ENCODE data around the gene SPCS3. TPM values are rescaled to one million over a fixed set of nuclear protein-coding genes. Genes with fewer than 3 reads are reported as not detected.
"Not testable (repeated sequence)": the region's sequence is repeated elsewhere in the genome, so short reads cannot be mapped to it uniquely, and the experiment has no call there.

Gene SPCS3
- 100 to 1,000 TPM; 178 to 200 TPM for total RNA-seq

DNA sequence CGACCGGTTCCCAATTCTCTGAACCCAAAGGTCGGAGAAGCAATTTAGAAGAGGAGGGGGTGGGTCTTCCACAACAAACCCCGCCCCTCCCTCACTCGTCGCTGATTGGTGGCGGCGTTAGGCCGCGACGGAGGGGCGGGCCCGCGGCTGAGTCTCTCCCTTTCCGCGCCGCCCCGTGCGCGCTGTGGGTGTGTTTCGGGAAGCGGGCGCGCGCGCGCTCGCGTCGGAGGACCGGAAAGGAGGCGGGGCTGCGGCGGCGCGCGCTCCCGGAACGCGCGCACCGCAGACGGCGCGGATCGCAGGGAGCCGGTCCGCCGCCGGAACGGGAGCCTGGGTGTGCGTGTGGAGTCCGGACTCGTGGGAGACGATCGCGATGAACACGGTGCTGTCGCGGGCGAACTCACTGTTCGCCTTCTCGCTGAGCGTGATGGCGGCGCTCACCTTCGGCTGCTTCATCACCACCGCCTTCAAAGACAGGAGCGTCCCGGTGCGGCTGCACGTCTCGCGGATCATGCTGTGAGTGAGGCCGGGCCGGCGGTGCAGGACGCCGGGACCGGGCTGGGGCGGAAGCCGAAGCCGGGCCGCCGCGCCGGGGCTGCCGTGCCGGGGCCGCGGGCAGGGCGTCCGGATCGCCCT lies at the start of gene SPCS3:
SPCS3 (plus strand) TSS at position 263 of the 636 bp plus-strand sequence; CDS start at position 374, 111 bp downstream.
- CTCF ChIA-PET, result no interaction called here
- Mint-ChIP-seq H3K9me3 (ENCODE audit: insufficient read depth) (no peaks in the 10 kb centered on the region), H3K4me1 (ENCODE audit: low read depth) (peaks cover 32% of the 10 kb centered on the region), H3K4me3 (peak within 1 kb of the TSS; percentile 84), H3K27me3 (ENCODE audit: low read depth) (no peaks in the 10 kb centered on the region), H3K27ac (peak within 1 kb of the TSS; percentile 94), H3K36me3 (ENCODE audit: low read depth) (peaks cover 17% of the 10 kb centered on the region)
- ATAC-seq (peak; percentile 90), DNase-seq (peak; percentile 95)
- POLR2A ChIA-PET, result interaction anchor here (1.0 kb wide), 2 partner anchors 11 to 124 kb away, joined by 3 read pairs; partner anchors contain the start of gene SPATA4

DNA sequence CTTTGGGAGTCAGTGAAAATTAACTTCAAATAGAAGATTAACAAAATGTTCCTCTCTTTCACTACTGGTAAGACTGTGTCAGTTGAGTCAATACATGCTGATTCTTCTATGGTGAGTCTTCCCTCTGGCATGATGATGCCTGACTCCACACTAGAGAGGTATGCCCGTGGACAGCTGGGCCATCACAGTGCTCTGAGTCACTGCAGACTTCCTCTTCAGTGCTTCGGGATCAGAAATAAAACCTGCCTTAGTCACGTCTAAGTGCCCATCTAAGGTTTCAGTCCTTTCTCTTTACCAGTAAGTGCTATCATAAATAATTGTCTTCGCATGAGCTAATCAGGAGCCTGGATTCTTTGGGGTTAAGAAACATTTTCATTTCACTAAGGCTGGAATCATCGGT lies 49.1 kb upstream of the SPCS3 start:
- ChIA-PET POLR2A (no interaction called here), CTCF (no interaction called here)
- DNase-seq (no peak), ATAC-seq (no peak)
- Mint-ChIP-seq H3K36me3 (ENCODE audit: low read depth) (no peaks in the 10 kb centered on the region), H3K27me3 (ENCODE audit: low read depth) (no peaks in the 10 kb centered on the region), H3K27ac (no peak overlapping the region), H3K9me3 (ENCODE audit: insufficient read depth) (no peaks in the 10 kb centered on the region), H3K4me1 (ENCODE audit: low read depth) (no peaks in the 10 kb centered on the region), H3K4me3 (no peak overlapping the region)

- Mint-ChIP-seq H3K27ac (no peak overlapping the region), H3K4me3 (no peak overlapping the region), H3K9me3 (ENCODE audit: insufficient read depth) (no peaks in the 10 kb centered on the region), H3K27me3 (ENCODE audit: low read depth) (no peaks in the 10 kb centered on the region), H3K4me1 (ENCODE audit: low read depth) (no peaks in the 10 kb centered on the region), H3K36me3 (ENCODE audit: low read depth) (no peaks in the 10 kb centered on the region)
- ATAC-seq (no peak), DNase-seq (no peak)
- ChIA-PET POLR2A (interaction anchor here (0.6 kb wide), 1 partner anchor 13 kb away, joined by 3 read pairs; no protein-coding TSS in a partner anchor), CTCF (no interaction called here)
Observed at GRCh38 chr4:176271749-176272148, 48.0 kb upstream of the SPCS3 start.

DNA sequence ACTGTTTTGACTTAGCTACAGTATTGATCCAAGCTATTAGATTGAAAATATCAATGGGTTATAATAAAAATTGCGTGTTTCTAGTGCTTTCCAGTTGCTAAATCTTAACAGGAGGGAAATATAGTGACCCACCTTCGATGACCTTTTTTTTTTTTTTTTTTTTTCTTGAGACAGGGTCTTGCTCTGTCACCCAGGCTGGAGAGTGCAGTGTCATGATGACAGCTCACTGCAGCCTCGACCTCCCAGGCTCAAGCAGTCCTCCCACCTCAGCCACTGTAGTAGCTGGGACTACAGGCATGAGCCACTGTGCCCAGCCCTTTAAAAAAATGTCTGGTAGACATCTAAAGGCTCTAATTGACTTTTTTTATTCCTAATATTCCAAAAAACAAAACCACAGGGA lies 47.0 kb upstream of the SPCS3 start:
- no peak for DNase-seq
- POLR2A ChIA-PET, result no interaction called here

DNA sequence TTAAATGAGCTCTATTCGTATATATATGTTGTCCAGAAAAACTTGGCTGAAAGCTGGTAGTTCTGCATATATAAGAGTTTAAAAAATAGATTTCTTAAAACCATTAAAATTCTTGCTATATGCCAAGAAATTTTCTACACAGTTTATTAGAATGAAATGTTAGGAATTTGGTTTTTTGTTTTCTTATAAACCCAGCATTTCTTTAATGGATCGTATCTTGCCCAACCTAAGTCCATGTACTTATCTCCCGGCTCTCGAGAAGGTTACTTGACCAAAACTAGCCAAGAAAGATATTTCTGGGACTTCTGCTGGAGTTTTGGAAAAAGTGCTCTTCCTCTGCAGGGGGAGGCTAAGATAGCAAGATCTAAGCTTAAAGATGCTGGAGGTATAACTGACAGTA lies 46.0 kb upstream of the SPCS3 start:
- POLR2A ChIA-PET, result no interaction called here
- no peak for ATAC-seq
- no peaks in the 10 kb centered on the region for H3K36me3 Mint-ChIP-seq (ENCODE audit: low read depth)
- no peak overlapping the region for H3K4me3 Mint-ChIP-seq
- H3K27ac Mint-ChIP-seq, result no peak overlapping the region
- DNase-seq, result no peak
- H3K9me3 Mint-ChIP-seq (ENCODE audit: insufficient read depth), result no peaks in the 10 kb centered on the region
- H3K4me1 Mint-ChIP-seq (ENCODE audit: low read depth), result no peaks in the 10 kb centered on the region
- H3K27me3 Mint-ChIP-seq (ENCODE audit: low read depth), result no peaks in the 10 kb centered on the region
- CTCF ChIA-PET, result no interaction called here

More for the DNA sequence above, 47.0 kb upstream of the SPCS3 start:
- no peak for ATAC-seq
- Mint-ChIP-seq H3K27me3 (ENCODE audit: low read depth) (no peaks in the 10 kb centered on the region), H3K36me3 (ENCODE audit: low read depth) (no peaks in the 10 kb centered on the region), H3K27ac (no peak overlapping the region), H3K9me3 (ENCODE audit: insufficient read depth) (no peaks in the 10 kb centered on the region), H3K4me3 (no peak overlapping the region), H3K4me1 (ENCODE audit: low read depth) (no peaks in the 10 kb centered on the region)
- CTCF ChIA-PET, result no interaction called here

GRCh38 chr4:176274441-176274840 lies 45.3 kb upstream of the SPCS3 start:
- Mint-ChIP-seq H3K36me3 (ENCODE audit: low read depth) (no peaks in the 10 kb centered on the region), H3K27ac (no peak overlapping the region), H3K4me3 (no peak overlapping the region), H3K4me1 (ENCODE audit: low read depth) (no peaks in the 10 kb centered on the region), H3K9me3 (ENCODE audit: insufficient read depth) (no peaks in the 10 kb centered on the region), H3K27me3 (ENCODE audit: low read depth) (no peaks in the 10 kb centered on the region)
- ChIA-PET CTCF (no interaction called here), POLR2A (no interaction called here)
- DNase-seq, result no peak
- ATAC-seq, result no peak

DNA sequence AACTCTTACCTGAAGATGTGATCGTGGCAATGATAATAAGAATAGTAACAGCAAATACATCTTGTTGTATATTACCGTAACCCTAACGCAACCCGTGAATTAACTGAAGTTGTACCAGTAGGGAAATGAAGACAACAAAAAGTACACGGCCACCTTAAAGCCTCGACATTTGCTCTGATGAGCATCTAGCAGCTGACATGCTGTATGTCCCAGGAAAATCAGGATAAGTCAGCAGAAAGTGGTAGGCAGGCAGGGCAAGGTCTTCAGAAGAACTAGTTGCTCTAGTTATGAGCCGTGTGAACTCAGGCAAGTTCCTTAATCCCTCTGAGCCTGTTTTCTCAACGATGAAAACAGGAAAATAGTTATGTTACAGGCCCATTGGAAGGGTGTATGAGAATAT lies 43.1 kb upstream of the SPCS3 start:
- CTCF ChIA-PET, result no interaction called here

GRCh38 chr4:176277162-176277904 lies 42.4 kb upstream of the SPCS3 start:
- DNase-seq, result no peak
- POLR2A ChIA-PET, result no interaction called here
- H3K4me1 Mint-ChIP-seq (ENCODE audit: low read depth), result no peaks in the 10 kb centered on the region
- H3K27me3 Mint-ChIP-seq (ENCODE audit: low read depth), result peaks cover 6% of the 10 kb centered on the region
- no peaks in the 10 kb centered on the region for H3K36me3 Mint-ChIP-seq (ENCODE audit: low read depth)
- CTCF ChIA-PET, result no interaction called here
- H3K9me3 Mint-ChIP-seq (ENCODE audit: insufficient read depth), result no peaks in the 10 kb centered on the region
- no peak for ATAC-seq
- H3K27ac Mint-ChIP-seq, result no peak overlapping the region
- no peak overlapping the region for H3K4me3 Mint-ChIP-seq

More for the DNA sequence above, 43.1 kb upstream of the SPCS3 start:
- Mint-ChIP-seq H3K4me1 (ENCODE audit: low read depth) (no peaks in the 10 kb centered on the region), H3K4me3 (no peak overlapping the region), H3K9me3 (ENCODE audit: insufficient read depth) (no peaks in the 10 kb centered on the region), H3K36me3 (ENCODE audit: low read depth) (no peaks in the 10 kb centered on the region), H3K27me3 (ENCODE audit: low read depth) (peaks cover 6% of the 10 kb centered on the region), H3K27ac (no peak overlapping the region)
- ATAC-seq, result no peak
- POLR2A ChIA-PET, result no interaction called here
- DNase-seq, result no peak

GRCh38 chr4:176279560-176279959 lies 40.2 kb upstream of the SPCS3 start:
- H3K4me1 Mint-ChIP-seq (ENCODE audit: low read depth); POLR2A ChIA-PET; CTCF ChIA-PET; ATAC-seq; H3K27ac Mint-ChIP-seq; DNase-seq; H3K36me3 Mint-ChIP-seq (ENCODE audit: low read depth); H3K9me3 Mint-ChIP-seq (ENCODE audit: insufficient read depth); H3K4me3 Mint-ChIP-seq; H3K27me3 Mint-ChIP-seq (ENCODE audit: low read depth): not testable (repeated sequence)

- no peaks in the 10 kb centered on the region for H3K4me1 Mint-ChIP-seq (ENCODE audit: low read depth)
- peaks cover 2% of the 10 kb centered on the region for H3K27me3 Mint-ChIP-seq (ENCODE audit: low read depth)
- ATAC-seq (no peak), DNase-seq (no peak)
- no peak overlapping the region for H3K27ac Mint-ChIP-seq
- CTCF ChIA-PET, result no interaction called here
- H3K4me3 Mint-ChIP-seq, result no peak overlapping the region
- H3K9me3 Mint-ChIP-seq (ENCODE audit: insufficient read depth), result no peaks in the 10 kb centered on the region
- POLR2A ChIA-PET, result no interaction called here
- no peaks in the 10 kb centered on the region for H3K36me3 Mint-ChIP-seq (ENCODE audit: low read depth)
Observed at GRCh38 chr4:176286728-176287127, 33.0 kb upstream of the SPCS3 start.

GRCh38 chr4:176287546-176287945 lies 32.2 kb upstream of the SPCS3 start:
- ATAC-seq (no peak), DNase-seq (no peak)
- Mint-ChIP-seq H3K36me3 (ENCODE audit: low read depth) (no peaks in the 10 kb centered on the region), H3K27ac (no peak overlapping the region), H3K9me3 (ENCODE audit: insufficient read depth) (no peaks in the 10 kb centered on the region), H3K4me3 (no peak overlapping the region), H3K4me1 (ENCODE audit: low read depth) (no peaks in the 10 kb centered on the region), H3K27me3 (ENCODE audit: low read depth) (peaks cover 2% of the 10 kb centered on the region)
- CTCF ChIA-PET, result no interaction called here
- POLR2A ChIA-PET, result no interaction called here

DNA sequence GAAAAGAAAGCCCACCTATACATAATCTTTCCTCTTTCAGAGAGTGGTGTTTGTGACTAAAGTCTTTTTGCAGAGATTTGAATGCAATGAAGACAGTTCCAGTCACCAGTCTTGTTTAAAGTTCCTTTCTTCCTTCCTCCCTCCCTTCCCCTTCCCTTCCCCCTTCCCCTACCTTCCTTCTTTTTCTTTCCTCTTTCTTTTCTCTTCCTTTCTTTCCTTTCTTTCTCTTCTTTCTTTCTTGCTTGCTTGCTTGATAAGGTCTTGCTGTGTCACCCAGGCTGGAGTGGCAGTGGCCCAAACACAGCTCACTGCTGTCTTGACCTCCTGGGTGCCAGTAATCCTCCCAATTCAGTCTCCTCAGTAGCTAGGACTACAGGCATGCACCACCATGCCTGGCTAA lies 31.7 kb upstream of the SPCS3 start:
- H3K4me1 Mint-ChIP-seq (ENCODE audit: low read depth), result no peaks in the 10 kb centered on the region
- ChIA-PET POLR2A (no interaction called here), CTCF (no interaction called here)
- no peaks in the 10 kb centered on the region for H3K9me3 Mint-ChIP-seq (ENCODE audit: insufficient read depth)
- DNase-seq (no peak), ATAC-seq (no peak)
- peaks cover 2% of the 10 kb centered on the region for H3K27me3 Mint-ChIP-seq (ENCODE audit: low read depth)
- H3K36me3 Mint-ChIP-seq (ENCODE audit: low read depth), result no peaks in the 10 kb centered on the region
- no peak overlapping the region for H3K27ac Mint-ChIP-seq
- H3K4me3 Mint-ChIP-seq, result no peak overlapping the region

All from activated CD8-positive, alpha-beta T cell treated with anti-CD3 and anti-CD28 coated beads, Interleukin-2, amount 10 ng/mL, durations not matched to agents 7 days and 5 days (primary cell).